Dendritic cell treated with granulocyte-macrophage colony-stimulating factor and Interleukin-4, amounts not matched to agents 40 ng/mL and 50 ng/mL, for 4 days (primary cell): ENCODE results near the gene SUSD6.
A peak's percentile ranks its signal among the peaks of the same experiment; 100 is the strongest.

Experiments used
- H3K27ac Mint-ChIP-seq: one replicate; pipeline ENCODE4 v1.8.0; 2022; ENCODE audit warnings: mild to moderate bottlenecking, mixed read lengths
- H3K27me3 Mint-ChIP-seq: one replicate; pipeline ENCODE4 v1.8.0; 2022; ENCODE audit warnings: mild to moderate bottlenecking, mixed read lengths
- H3K36me3 Mint-ChIP-seq: one replicate; pipeline ENCODE4 v1.8.0; 2022; ENCODE audit warnings: low read depth, mixed read lengths
- H3K4me1 Mint-ChIP-seq: one replicate; pipeline ENCODE4 v1.8.0; 2022; ENCODE audit warnings: low read depth, mixed read lengths
- H3K4me3 Mint-ChIP-seq: one replicate; pipeline ENCODE4 v1.8.0; 2022; ENCODE audit warnings: mild to moderate bottlenecking, moderate library complexity, mixed read lengths
- H3K9me3 Mint-ChIP-seq: one replicate; pipeline ENCODE4 v1.8.0; 2022; ENCODE audit warnings: mixed read lengths
- intact Hi-C: fragments of 100-400 bp; cut with micrococcal nuclease; formaldehyde crosslinking; loops from one replicate; pipeline ENCODE4 v1.15.0; 2022

The SUSD6 gene

DNA sequence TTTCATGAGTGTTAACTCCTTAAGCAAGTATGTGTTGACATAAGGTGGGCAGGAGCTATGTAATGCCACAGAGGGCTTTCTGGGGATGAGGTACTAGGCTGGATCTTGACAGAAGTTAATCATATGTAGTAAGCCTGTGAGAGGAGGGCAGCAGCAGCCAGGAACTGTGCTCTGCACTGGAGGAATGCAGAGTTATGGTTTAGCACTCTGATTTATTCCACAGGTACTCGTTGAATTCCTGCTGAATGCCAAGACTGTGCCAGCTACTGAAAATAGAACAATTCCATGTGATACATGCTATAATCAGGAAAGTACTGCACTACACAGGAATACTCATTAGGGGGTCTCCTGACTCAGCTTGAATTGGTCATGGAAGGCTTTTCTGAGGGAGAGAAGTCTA is 58.7 kb downstream of the SUSD6 start:
- peaks cover 58% of the 10 kb centered on the region for H3K36me3 Mint-ChIP-seq
- intact Hi-C loops = no loop called here

DNA sequence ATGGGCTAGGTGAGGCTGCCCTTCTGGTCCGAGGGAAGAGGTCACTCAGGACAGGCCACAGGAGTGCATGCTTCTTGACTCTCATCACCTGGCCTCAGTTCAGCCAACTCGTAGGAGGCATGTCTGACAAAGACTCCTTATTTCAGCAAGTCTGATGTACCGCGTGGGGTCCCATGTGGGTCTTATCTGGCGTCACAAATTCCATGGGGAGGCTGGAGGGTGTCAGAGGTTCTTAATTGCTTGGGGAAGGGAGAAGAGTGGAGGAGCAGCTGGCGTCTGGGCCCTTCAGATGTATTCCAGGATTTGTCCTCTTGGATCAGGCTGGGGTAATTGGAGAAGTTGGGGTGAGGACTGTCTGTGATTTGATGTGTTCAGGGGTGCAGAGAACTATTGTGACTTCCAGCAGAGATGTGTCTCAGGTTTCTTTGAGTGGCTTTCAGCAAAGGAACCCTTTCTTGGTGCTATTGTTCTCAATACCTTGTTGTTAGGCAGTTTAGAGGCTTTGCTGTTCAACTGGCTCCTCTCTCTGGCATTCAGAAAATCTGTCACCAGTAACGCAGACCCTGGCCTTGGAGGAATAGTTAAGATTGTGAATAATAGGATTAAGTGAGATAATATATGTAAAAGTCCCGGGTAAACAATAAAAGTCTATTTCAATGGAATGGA is 60.1 kb downstream of the SUSD6 start:
- Mint-ChIP-seq H3K36me3 (peaks cover 62% of the 10 kb centered on the region), H3K4me3 (no peak overlapping the region), H3K27me3 (no peaks in the 10 kb centered on the region), H3K27ac (peak overlapping the region; percentile 56), H3K4me1 (peaks cover 98% of the 10 kb centered on the region), H3K9me3 (no peaks in the 10 kb centered on the region)
- intact Hi-C loops = no loop called here

More for the DNA sequence above, 58.7 kb downstream of the SUSD6 start:
- H3K27me3 Mint-ChIP-seq = no peaks in the 10 kb centered on the region
- peak overlapping the region; percentile 56 for H3K27ac Mint-ChIP-seq
- no peaks in the 10 kb centered on the region for H3K9me3 Mint-ChIP-seq
- H3K4me3 Mint-ChIP-seq = no peak overlapping the region
- H3K4me1 Mint-ChIP-seq = peaks cover 95% of the 10 kb centered on the region

DNA sequence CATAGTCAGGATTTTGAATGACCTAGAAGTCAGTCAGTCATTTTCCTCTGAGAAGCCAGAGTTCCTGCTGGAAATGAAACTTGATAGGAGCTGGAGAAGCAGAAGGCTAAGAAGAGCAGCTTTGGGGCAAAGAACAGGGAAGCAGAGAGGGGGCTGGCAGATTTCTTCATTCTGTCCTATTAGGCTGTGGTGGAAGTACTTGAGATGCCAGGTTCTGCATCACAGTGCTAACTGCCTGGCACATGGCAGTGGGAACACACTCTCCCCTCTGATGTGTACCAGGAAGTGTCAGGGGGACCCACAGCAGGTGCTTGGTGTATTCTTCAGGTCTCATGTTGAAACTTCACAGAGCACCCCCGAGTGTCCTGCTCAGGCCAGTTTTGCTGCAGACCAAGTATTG is 61.0 kb downstream of the SUSD6 start:
- Mint-ChIP-seq H3K36me3 (peaks cover 61% of the 10 kb centered on the region), H3K4me3 (no peak overlapping the region), H3K27ac (peak overlapping the region; percentile 21), H3K27me3 (no peaks in the 10 kb centered on the region), H3K4me1 (peaks cover 96% of the 10 kb centered on the region), H3K9me3 (no peaks in the 10 kb centered on the region)
- intact Hi-C loops = no loop called here

DNA sequence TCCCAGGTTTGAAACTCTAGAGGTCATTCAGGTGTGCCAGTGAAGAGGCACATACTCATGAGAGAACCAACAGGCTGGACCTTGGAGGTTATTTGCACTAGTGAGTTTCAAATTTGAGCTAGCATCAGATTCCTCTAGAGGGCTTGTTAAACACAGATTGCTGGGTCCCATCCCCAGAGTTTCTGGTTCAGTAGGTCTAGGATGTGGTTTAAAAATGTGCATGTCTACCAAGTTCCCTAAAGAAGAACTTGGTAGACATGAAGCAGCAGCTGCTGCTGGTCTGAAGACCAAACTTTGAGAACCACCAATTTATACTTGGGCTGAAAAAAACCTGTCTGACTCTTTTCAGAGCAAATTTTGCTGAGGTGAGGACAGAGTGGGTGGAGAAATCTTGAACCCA is 61.7 kb downstream of the SUSD6 start:
- Mint-ChIP-seq H3K36me3 (peaks cover 55% of the 10 kb centered on the region), H3K4me3 (no peak overlapping the region), H3K27me3 (no peaks in the 10 kb centered on the region), H3K27ac (peak overlapping the region; percentile 21), H3K9me3 (no peaks in the 10 kb centered on the region), H3K4me1 (peaks cover 89% of the 10 kb centered on the region)
- intact Hi-C loops = no loop called here

DNA sequence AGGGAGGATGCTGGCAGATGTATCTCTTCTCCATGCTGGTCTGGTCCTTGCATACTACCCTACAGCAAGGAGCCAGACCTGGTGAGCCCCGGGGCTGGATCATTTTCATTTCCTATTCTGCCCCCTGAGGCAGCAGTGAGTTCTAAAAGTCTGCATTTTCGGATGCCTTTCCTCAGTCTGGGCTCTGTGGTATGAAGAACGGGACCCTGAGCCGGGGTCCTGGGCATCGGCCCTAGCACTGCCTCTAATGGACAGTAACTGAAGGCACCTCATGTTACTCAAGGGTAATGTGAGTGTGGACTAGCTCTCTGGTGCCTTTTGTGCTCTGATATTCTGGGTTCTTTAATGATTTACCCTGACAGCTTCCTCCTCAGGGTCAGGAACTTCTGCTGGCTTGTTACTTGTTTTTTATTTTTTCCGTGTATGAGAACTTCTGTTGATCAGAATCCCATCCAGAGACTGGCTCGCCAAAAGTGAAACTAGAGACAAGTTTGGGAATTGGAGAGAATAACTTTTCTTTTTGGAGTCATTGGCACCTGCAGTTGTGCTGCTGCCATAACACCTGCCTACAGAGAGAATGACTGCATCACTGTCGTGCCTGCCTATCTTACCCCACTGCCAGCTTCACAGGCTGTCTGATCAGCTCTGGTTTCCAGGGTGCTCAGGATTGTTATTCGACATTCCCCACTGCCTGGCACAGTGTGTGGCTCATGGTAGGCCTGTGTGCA is 62.3 kb downstream of the SUSD6 start:
- Mint-ChIP-seq H3K27ac (peak overlapping the region; percentile 21), H3K27me3 (no peaks in the 10 kb centered on the region), H3K9me3 (no peaks in the 10 kb centered on the region), H3K36me3 (peaks cover 55% of the 10 kb centered on the region), H3K4me1 (peaks cover 82% of the 10 kb centered on the region), H3K4me3 (peak overlapping the region; percentile 17)
- intact Hi-C loops = no loop called here

DNA sequence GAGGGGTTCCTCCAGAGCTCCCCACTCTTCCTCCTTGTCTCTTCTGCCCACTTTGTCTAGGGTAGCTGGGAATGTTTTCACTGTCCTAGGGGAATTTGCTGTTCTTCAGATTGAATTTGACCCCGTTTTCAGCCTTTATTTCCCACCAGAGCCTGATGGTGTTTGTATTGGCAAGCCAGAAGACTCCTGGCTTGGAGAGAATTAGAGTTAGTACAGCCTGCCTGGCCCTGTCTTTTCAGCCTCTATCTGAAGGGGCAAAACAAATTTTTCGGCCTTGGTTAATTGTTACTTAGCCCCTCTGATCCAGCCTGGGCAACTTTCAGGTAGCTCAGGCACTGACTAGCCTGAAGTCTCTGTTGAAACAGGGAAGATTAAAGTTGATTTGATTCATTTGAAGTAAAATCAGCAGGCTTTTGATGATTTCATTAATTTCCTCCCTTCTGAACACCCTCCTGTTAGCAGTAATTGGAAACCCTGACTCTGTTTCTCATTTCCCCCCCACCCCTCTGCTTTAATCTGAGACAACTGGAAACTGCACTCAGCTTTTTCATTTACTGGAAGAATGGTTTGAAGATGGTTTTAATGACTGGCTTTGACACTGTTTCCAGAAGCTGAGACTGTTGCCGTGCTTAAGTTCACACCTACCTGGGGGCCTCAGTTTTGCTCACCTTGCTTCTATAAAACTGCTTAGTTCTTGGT is 63.3 kb downstream of the SUSD6 start:
- Mint-ChIP-seq H3K27me3 (no peaks in the 10 kb centered on the region), H3K36me3 (peaks cover 55% of the 10 kb centered on the region), H3K9me3 (no peaks in the 10 kb centered on the region), H3K4me3 (no peak overlapping the region), H3K27ac (peak overlapping the region; percentile 21), H3K4me1 (peaks cover 73% of the 10 kb centered on the region)
- intact Hi-C loops = no loop called here

DNA sequence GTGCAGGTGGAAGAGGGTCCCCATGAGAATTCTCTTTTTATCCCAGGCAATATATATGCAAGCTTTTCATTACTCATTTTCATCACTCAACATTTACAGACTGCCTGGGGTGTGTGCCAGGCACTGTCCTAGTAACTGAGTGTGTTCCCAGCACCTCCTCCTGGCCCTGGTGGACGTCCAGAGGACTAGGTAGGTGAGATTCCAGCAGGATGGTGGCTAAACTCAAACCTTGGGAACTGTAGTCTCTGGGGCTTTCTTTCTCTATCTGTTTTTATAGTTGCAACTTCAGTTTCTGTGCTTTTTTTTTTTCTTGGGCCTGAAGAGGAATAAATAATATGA is 63.8 kb downstream of the SUSD6 start:
- no peak overlapping the region for H3K27ac Mint-ChIP-seq
- H3K36me3 Mint-ChIP-seq = peaks cover 55% of the 10 kb centered on the region
- peaks cover 72% of the 10 kb centered on the region for H3K4me1 Mint-ChIP-seq
- intact Hi-C loops = no loop called here
- no peaks in the 10 kb centered on the region for H3K27me3 Mint-ChIP-seq
- no peaks in the 10 kb centered on the region for H3K9me3 Mint-ChIP-seq
- H3K4me3 Mint-ChIP-seq = no peak overlapping the region

DNA sequence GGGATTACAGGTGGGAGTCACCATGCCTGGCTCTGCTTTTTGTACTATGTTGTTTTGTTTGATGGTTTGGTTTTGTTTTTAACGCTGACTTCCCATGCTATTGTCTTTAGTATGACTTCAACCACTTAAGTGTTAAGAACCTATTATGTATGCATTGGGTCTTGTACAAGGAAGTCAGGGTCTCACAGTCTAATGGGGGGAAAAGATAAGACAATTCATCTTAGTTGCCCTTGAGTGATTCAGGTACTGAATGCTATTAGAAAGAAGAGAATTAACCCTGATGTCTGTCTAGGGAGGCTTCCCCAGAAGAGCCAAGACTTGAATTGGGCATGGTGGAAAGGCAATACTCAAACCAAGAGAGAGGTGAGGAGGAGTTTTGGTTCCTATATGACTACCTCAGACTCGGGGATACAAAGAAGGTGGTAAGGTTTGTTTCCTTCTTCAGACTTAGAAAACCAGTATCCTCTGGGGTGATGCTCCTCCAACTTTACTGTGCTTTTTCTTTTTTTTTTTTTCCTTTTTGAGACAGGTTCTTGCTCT is 64.6 kb downstream of the SUSD6 start:
- H3K36me3 Mint-ChIP-seq = peaks cover 54% of the 10 kb centered on the region
- intact Hi-C loops = no loop called here
- no peaks in the 10 kb centered on the region for H3K27me3 Mint-ChIP-seq
- no peak overlapping the region for H3K4me3 Mint-ChIP-seq
- no peaks in the 10 kb centered on the region for H3K9me3 Mint-ChIP-seq
- H3K4me1 Mint-ChIP-seq = peaks cover 72% of the 10 kb centered on the region
- H3K27ac Mint-ChIP-seq = no peak overlapping the region

DNA sequence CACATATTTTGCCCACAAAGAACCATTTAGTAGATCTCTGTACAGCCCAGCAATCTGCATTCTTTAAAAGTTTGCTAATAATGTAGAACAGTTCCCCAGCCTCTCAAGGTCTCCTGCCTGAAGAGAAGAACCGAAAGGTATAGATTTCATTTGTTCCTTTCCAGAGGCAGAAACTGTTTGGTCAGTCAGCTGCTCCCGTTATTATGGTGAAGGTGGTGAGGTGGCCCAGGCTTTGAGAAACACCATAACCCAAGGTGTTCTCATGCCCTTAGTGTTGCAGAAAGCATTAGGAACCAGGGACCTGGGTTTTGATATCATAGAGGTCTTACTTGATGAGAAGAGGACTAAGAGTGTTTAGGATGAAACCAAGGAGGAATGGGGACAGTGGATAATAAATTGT is 65.3 kb downstream of the SUSD6 start:
- H3K27me3 Mint-ChIP-seq = no peaks in the 10 kb centered on the region
- intact Hi-C loops = no loop called here
- peaks cover 72% of the 10 kb centered on the region for H3K4me1 Mint-ChIP-seq
- H3K36me3 Mint-ChIP-seq = peaks cover 53% of the 10 kb centered on the region
- H3K4me3 Mint-ChIP-seq = no peak overlapping the region
- no peak overlapping the region for H3K27ac Mint-ChIP-seq
- no peaks in the 10 kb centered on the region for H3K9me3 Mint-ChIP-seq

DNA sequence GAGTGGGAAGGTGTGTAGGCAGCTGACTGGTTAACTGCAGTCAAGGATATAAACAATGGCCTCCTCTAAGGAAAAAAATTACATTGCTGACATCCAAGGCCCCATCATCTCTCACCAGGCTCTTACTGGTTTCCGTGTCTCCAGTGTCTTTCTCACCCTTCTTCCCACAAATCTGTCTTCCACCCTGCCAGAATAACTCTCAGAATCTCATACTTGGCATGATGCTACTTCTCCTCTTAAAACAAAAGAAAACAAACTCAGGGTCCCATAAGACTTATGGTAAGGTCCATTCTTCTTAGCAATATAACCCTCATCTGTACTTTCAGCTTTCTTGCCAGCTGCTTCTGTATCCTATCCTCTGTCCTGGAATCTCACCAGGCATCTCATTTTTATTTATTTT is 68.9 kb downstream of the SUSD6 start:
- Mint-ChIP-seq H3K27ac (peak overlapping the region; percentile 53), H3K36me3 (peaks cover 49% of the 10 kb centered on the region), H3K4me1 (peaks cover 73% of the 10 kb centered on the region), H3K27me3 (no peaks in the 10 kb centered on the region), H3K9me3 (no peaks in the 10 kb centered on the region), H3K4me3 (no peak overlapping the region)
- intact Hi-C loops = loop anchor here (5.0 kb wide), 1 partner anchor 47 kb away; no protein-coding TSS in a partner anchor

DNA sequence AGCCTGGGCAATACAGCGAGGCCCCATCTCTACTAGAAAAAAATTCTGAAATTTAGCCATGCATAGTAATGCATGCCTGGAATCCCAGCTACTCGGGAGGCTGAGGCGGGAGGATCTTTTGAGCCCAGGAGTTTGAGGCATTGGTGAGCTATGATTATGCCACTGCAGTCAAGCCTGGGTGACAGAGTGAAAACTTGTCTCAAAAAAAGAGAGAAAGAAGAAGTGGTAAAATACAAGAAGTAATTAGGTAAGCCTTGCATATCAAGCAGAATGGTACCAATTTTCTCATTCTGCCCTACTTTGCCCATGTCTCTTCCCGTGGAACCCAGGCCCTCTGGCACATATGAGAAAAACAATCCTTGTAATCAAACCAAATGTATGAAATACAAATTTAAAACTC is 70.7 kb downstream of the SUSD6 start:
- peaks cover 63% of the 10 kb centered on the region for H3K4me1 Mint-ChIP-seq
- H3K4me3 Mint-ChIP-seq = no peak overlapping the region
- H3K27ac Mint-ChIP-seq = peak overlapping the region; percentile 40
- peaks cover 36% of the 10 kb centered on the region for H3K36me3 Mint-ChIP-seq
- no peaks in the 10 kb centered on the region for H3K9me3 Mint-ChIP-seq
- H3K27me3 Mint-ChIP-seq = no peaks in the 10 kb centered on the region
- intact Hi-C loops = loop anchor here (5.0 kb wide), 1 partner anchor 45 kb away; no protein-coding TSS in a partner anchor

DNA sequence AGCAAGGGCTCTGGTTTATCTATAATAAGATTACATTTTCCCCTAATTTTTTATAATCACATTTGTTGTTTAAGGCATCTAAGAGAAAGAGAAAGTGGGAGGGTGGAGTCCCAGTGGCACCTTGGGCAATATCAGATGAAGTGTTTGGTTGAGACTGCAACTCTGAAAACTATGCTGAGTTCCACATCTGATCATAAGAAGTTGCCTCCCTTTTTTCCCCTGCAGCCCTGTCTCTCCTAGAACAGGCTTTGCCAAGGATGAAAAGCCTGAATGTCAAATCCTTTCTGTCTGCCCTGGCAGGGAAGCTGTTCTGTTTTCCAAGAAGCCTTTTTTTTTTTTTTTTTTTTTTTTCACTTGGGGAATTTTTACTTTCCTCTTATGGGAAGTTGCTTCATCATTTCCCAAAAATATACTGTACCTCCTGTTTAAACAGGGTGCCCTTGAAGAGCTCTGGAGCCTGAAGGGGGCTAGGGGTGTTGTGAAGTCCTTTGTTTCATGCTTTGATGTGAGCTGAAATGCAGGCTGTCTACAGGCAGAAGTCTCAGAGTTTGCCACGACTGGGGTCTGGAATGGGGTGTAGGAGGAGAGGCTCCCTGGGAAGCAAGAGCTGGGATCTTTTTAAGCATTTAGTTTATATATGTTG is 71.3 kb downstream of the SUSD6 start:
- no peak overlapping the region for H3K4me3 Mint-ChIP-seq
- H3K9me3 Mint-ChIP-seq = no peaks in the 10 kb centered on the region
- H3K27ac Mint-ChIP-seq = peak overlapping the region; percentile 40

DNA sequence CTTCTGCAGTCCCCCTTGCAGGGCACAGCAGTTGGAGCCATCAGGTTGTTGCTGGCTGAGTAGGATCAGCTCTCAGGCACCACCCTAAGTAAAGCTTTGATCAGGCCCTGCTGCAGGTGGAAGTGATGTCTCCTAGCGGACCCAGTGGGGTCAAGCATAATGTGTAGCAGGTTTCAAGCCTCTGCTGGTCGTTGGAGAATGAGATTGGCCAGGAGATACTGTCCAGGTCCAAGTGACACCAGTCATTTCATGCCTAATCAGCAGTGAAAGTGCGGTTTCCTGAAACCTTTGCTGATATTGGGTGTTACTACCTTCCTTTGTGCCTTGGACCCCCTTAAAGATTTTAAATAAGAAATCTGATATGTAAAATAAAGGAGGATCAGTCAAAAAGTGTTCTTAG is 72.6 kb downstream of the SUSD6 start:
- Mint-ChIP-seq H3K27me3 (no peaks in the 10 kb centered on the region), H3K4me3 (no peak overlapping the region), H3K36me3 (peaks cover 49% of the 10 kb centered on the region), H3K4me1 (peaks cover 75% of the 10 kb centered on the region), H3K9me3 (no peaks in the 10 kb centered on the region), H3K27ac (peak overlapping the region; percentile 40)
- intact Hi-C loops = loop anchor here (5.0 kb wide), 1 partner anchor 43 kb away; no protein-coding TSS in a partner anchor

More for the DNA sequence above, 71.3 kb downstream of the SUSD6 start:
- Mint-ChIP-seq H3K4me1 (peaks cover 65% of the 10 kb centered on the region), H3K27me3 (no peaks in the 10 kb centered on the region), H3K36me3 (peaks cover 37% of the 10 kb centered on the region)
- intact Hi-C loops = loop anchor here (5.0 kb wide), 1 partner anchor 45 kb away; no protein-coding TSS in a partner anchor
